ENCODE results near the gene CMIP.

CMIP gene

GRCh38 chr16:81703177-81704155 is 258.9 kb downstream of the CMIP start:
- intact Hi-C loops (cut with DNase I): no loop called here
- DNase-seq: peak in 3 of 10 donors; percentile 39 to 75 (median 65)

- peak in 2 of 10 donors; percentile 59 to 70 for DNase-seq
- intact Hi-C loops (cut with DNase I): no loop called here
Measured at GRCh38 chr16:81705261-81705660, 260.7 kb downstream of the CMIP start.

GRCh38 chr16:81706327-81707295 is 262.0 kb downstream of the CMIP start:
- intact Hi-C loops (cut with DNase I): no loop called here
- peak in 2 of 10 donors; percentile 55 to 66 for DNase-seq

DNA sequence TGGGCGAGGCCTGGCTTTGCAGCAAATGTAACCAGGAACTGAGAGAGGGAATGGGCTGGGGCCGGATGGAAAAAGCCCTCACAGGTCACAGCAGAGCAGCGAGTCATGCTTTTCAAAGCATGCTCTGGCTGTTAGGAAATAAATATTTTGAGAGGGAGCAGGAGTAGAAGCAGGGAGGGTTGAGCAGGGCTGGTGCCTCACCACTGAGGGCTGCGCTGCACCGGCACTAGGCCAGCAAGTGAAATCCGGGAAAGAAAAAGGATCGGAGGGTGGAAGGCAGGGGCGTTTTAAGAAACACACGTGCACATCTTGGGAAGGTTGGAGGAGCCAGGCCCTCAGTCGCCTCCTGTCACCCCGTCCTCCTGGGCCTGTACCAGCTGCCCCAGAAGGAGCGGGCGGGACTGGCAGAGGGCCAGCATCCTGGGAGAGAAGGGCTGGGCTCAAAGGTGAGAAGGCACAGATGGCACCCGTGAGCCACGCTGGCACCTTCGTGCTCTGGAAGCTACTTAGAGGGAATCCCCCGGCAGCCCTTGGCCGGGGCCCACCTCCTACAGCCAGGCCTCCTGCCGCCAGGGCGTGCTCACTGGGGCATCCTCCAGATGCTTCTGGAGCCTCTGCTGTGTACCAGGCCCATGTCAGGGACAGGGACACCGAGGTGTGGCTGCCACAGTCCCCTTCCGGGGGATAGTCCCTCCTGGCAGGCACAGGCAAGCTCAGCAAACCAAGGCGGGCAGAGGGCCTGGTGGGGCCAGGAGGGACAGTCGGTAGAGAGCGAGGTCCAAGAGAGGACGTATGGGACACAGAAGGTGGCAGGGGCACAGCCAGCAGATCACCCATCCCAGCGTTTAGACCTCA is 263.0 kb downstream of the CMIP start:
- intact Hi-C loops (cut with DNase I): no loop called here
- peak in 6 of 10 donors; percentile 33 to 92 (median 67) for DNase-seq

DNA sequence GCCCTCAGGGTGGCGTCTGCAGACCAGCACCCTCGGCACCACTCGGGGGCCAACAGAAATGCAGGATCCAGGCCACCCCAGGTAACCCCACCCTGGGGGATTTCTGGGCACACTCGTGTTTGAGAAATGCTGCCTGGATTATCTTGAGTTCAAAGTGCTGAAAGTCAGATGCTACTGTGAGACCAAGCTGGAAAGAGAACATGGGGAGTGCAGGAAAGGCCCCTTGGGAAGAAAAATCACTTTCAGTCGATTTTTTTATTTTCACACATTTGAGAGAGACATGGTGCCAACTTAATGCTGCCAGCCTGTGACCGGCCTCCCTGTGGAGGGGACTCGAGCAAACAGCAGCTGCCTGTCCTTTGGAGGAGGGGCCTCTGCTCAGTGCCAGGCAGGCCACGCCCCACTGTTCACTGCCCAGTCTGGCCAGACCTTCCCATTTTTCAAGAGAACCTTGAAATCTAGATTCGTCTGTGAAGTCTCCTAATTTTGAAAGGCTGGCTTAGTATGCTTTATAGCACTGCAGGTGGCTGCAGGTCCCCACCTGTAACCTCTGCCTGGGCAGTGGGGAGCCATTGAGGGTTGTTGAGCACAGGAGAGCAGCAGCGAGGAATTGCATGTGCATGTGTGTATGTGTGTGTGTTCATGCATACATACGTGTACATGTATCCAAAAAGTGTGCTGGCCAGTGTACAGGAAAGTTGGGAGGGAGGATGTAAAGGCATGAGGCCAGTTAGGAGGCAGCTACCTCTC is 263.8 kb downstream of the CMIP start:
- intact Hi-C loops (cut with DNase I): no loop called here
- peak in 9 of 10 donors; percentile 36 to 92 (median 58) for DNase-seq

DNA sequence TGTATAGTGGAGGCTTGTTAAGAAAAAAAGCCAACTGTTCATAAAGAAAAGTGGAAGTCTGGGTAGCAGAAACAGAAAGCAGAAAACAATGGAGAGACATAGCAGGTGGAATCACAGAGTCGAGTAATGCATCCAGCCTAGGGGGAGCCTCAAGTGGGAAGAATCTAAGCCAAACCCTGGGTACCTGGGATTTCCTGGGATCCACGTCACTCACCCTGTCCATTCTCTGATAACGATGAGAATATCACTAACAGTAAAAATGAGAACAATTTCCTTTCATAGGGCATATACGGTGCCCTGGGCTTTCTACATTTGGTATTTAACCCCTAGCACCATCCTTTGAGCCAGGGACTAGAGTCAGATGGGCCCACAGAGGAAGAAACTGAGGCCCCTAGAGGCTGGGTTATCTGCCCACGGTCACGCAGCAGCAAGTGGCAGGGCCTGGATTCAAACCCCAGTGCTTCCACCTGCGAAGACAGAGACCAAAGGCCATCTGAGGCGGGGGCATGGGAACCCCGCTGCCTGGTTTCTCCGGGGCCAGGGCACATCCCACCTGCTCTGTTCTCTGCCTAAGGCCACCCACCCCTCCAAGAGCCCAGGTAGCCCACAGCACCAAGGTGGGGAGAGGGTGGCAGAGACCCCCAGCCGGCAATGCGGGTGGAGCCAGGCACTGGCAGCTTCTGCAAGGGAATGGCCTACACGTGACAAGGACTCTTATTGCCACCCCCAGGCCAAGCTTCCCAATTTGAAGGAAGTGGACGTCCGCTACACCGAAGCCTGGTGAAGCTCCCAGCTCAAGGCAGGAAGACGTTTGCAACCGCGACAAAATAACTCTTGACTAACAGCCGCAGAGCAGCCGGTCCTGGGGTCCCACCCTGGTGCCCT is 264.6 kb downstream of the CMIP start:
- intact Hi-C loops (cut with DNase I): no loop called here
- peak in 2 of 10 donors; percentile 32 to 40 for DNase-seq

GRCh38 chr16:81710044-81710443 is 265.4 kb downstream of the CMIP start:
- intact Hi-C loops (cut with DNase I): no loop called here
- peak in 2 of 10 donors; percentile 29 to 46 for DNase-seq

DNA sequence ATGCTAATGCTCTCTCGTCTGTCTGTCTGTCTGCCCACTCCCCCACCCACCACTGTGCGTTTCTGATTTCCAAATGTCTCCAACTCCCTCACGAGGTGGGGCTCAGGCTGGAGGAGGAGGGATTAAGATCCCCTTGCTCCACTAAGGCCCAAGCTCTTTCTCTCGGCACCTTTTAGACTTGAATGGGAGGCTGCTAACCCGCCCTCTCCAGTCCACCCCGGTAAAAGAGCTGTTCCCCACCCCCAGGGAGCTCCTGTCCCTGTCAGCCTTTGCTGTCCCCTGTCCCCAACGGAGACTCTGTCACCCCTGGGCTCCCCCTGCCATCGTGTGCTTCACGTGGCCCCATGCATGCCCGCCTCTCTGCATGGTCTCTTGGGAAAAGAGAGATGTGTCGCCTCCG is 266.0 kb downstream of the CMIP start:
- intact Hi-C loops (cut with DNase I): no loop called here

DNA sequence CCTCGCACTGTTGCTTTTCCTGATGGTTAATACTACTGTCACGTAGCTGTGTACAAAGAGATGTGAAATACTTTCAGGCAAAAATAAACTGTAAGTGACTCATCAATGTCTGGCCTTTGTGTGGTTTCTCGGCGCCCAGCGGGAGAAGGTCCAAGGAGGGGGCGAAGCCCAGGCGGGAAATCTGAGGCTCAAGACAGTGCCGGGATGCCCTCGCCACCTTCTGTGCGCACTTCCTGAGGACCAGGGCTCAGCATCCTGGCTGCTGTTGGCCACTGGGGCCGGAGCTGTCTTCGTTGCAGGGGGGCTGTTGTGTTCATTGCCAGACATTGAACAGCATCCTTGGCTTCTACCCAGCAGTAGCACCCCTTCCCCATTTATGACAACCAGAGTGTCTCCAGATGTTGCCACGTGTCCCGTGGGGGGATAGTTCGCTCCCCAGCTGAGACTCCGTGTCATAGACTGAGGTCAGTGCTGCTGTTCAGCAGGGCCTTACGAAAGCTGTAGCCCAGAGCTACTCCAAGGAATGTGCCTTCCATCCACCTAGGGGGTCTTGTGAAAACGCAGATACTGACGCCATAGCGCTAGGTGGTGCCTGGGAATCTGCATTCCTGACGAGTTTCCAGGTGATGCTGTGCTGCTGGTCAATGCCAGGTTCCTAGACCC is 267.2 kb downstream of the CMIP start:
- peak in 2 of 10 donors; percentile 74 to 86 for DNase-seq
- intact Hi-C loops (cut with DNase I): no loop called here

More for the DNA sequence above, 266.0 kb downstream of the CMIP start:
- peak in 1 of 10 donors; percentile 16 for DNase-seq

- peak in 2 of 10 donors; percentile 43 to 67 for DNase-seq
- intact Hi-C loops (cut with DNase I): no loop called here
Measured at GRCh38 chr16:81712681-81713080, 268.1 kb downstream of the CMIP start.

DNA sequence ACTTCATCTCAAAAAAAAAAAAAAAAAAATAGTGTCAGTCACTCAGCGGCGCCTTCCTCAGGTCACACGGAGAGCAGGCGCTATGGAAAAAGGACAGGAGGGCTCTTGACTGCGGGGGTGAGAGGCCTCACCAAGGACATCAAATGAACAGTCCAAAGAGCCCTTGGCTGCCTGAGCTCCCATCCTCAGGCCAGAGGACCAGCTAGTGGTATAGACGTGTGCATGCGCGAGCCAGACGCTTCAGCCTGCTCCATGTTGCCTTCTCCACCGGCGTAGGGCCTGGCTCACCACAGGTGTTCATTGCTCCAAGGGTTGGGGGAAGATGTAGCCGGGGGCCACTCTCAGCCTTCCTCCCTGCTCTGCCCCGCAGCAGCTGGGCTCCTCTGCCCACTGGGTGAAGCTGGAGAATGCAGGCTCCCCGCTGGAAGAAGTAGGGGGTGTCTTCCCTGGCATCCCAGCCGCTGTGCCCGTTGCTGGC is 268.7 kb downstream of the CMIP start:
- intact Hi-C loops (cut with DNase I): no loop called here
- DNase-seq: peak in 2 of 10 donors; percentile 48 to 65

DNA sequence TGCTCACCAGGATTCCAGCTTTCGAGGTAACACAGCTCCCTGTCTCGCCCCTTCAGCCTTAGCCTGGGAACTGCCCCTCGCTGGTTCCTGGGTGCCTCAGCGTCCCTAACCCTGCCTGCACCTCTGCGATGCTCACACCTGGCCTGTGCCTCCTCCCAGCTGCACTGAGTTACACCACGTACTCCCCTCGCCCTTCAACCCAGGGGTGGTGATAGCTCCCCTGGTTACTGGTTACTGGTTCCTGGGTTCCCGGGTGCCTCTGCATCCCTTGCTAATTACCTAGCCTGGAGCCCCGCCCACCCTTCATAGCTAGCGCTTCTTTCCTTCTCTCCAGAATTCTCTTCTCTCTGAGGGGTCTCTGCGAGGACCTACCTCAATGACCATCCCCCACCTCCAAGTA is 269.2 kb downstream of the CMIP start:
- intact Hi-C loops (cut with DNase I): no loop called here
- peak in 1 of 10 donors; percentile 59 for DNase-seq

DNA sequence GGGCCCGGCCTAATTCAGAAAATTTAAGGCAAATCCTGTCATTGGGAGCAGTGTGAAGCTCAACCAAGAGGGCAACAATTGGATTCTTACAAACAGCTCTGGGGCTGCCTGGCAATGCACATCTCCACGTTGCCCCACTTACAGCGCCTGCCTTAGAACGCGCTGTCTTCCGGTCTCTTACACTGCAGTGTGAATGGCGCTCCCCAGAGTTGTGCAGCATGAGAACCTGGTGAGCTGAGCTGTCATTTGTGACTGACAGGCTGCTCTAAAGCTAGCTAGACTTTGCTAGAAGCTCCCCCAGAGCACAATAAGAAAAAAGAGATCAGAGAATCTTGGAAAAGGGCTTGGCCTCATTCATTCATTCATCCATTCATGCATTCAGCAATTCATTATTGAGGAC is 270.0 kb downstream of the CMIP start:
- peak in 2 of 10 donors; percentile 46 to 50 for DNase-seq
- intact Hi-C loops (cut with DNase I): no loop called here

- intact Hi-C loops (cut with DNase I): no loop called here
- DNase-seq: no peak
Measured at GRCh38 chr16:81715358-81716196, 271.0 kb downstream of the CMIP start.

- intact Hi-C loops (cut with DNase I): no loop called here
- peak in 1 of 10 donors; percentile 8 for DNase-seq
Measured at GRCh38 chr16:81716478-81717225, 272.0 kb downstream of the CMIP start.

Measured in posterior cingulate gyrus (tissue), 11 donors.